HG03103 (cell line): ENCODE measurements around the gene PCDHGA10.
"Not testable (repeated sequence)": the region's sequence is repeated elsewhere in the genome, so short reads cannot be mapped to it uniquely, and the experiment has no call there.

Experiments used
- ATAC-seq: cut with Tn5 transposase; IDR thresholded peaks from one replicate; pipeline ENCODE4 v1.9.1; 2021; ENCODE audit warnings: low read depth; ENCODE audit not compliant: unreplicated experiment

The PCDHGA10 gene

GRCh38 chr5:141412854-141413539, at the start of gene PCDHGA10:
Gene PCDHGA10 (plus strand): TSS chr5:141412987. CDS start chr5:141413176, 189 bp downstream.
- peak; percentile 46 for ATAC-seq

GRCh38 chr5:141363952-141364660, 48.7 kb upstream of the PCDHGA10 start, which contains the start of gene PCDHGA5:
Gene PCDHGA5 (plus strand): TSS chr5:141364162. CDS start chr5:141364331, 169 bp downstream.
- ATAC-seq, result no peak

- ATAC-seq, result no peak
These were observed 46.5 kb upstream of the PCDHGA10 start for GRCh38 chr5:141366016-141366896.

GRCh38 chr5:141369994-141370848, 42.6 kb upstream of the PCDHGA10 start, which contains the start of gene PCDHGB3:
Gene PCDHGB3 (plus strand): TSS chr5:141370242. CDS start chr5:141370395, 153 bp downstream.
- peak; percentile 90 for ATAC-seq

GRCh38 chr5:141371572-141372475, 41.0 kb upstream of the PCDHGA10 start:
- no peak for ATAC-seq

- no peak for ATAC-seq
These were observed 39.0 kb upstream of the PCDHGA10 start, which contains the start of gene PCDHGA6 for GRCh38 chr5:141373673-141374317. Gene PCDHGA6 (plus strand): TSS chr5:141373891. CDS start chr5:141374084, 193 bp downstream.

- ATAC-seq, result no peak
These were observed 38.2 kb upstream of the PCDHGA10 start for GRCh38 chr5:141374627-141375026.

- not testable (repeated sequence) for ATAC-seq
These were observed 37.2 kb upstream of the PCDHGA10 start for GRCh38 chr5:141375444-141376155.

GRCh38 chr5:141382469-141383294, 30.1 kb upstream of the PCDHGA10 start, which contains the start of gene PCDHGA7:
Gene PCDHGA7 (plus strand): TSS chr5:141382742. CDS start chr5:141382900, 158 bp downstream.
- no peak for ATAC-seq

GRCh38 chr5:141383345-141383744, 29.4 kb upstream of the PCDHGA10 start:
- no peak for ATAC-seq

- no peak for ATAC-seq
These were observed 28.1 kb upstream of the PCDHGA10 start for GRCh38 chr5:141384471-141385267.

GRCh38 chr5:141387557-141388311, 25.1 kb upstream of the PCDHGA10 start, which contains the start of gene PCDHGB4:
Gene PCDHGB4 (plus strand): TSS chr5:141387698. CDS start chr5:141387885, 187 bp downstream.
- peak; percentile 51 for ATAC-seq

- ATAC-seq, result no peak
These were observed 24.1 kb upstream of the PCDHGA10 start for GRCh38 chr5:141388661-141389060.

- no peak for ATAC-seq
These were observed 23.4 kb upstream of the PCDHGA10 start for GRCh38 chr5:141389153-141390042.
